Measurements from ENCODE around the gene TUBB4A. TPM values are rescaled to one million over a fixed set of nuclear protein-coding genes. Genes with fewer than 3 reads are reported as not detected.

Gene TUBB4A
- total and polyA plus RNA-seq, 10 of the 15 experiments (the other 5 are each of a cell fraction or from before 2014, with no cell fraction given) = 0.29 to 22.4 (median 3.8) TPM

- H2AFZ ChIP-seq (ENCODE audit: control insufficient read depth, low read depth, low read length) = no peak overlapping the region
- no peak overlapping the region for H3K27ac ChIP-seq (ENCODE audit: control insufficient read depth, insufficient read depth)
- H3K4me2 ChIP-seq (ENCODE audit: control insufficient read depth, insufficient read depth) = no peak overlapping the region
- H3K4me3 ChIP-seq = no peak overlapping the region
- intact Hi-C loops (cut with micrococcal nuclease; ENCODE audit: unreplicated experiment) = loop anchor here (2.0 kb wide), 1 partner anchor 51 kb away; the partner anchor contains the start of gene CD70
- H3K9ac ChIP-seq (ENCODE audit: control insufficient read depth, insufficient read depth, low read length) = no peak overlapping the region
- CTCF ChIA-PET = interaction anchor here (1.0 to 2.3 kb wide), 2 partner anchors 13 to 92 kb away, joined by 3 to 8 read pairs; no protein-coding TSS in a partner anchor
- 96% methylated on average over 6 of the region's 6 CpGs for WGBS (ENCODE audit: insufficient coverage, insufficient replicate concordance, low lambda C conversion rate, missing lambda C conversion rate)
- in situ Hi-C loops (cut with MboI) = no loop called here
- peaks cover 47% of the 10 kb centered on the region for H3K4me1 ChIP-seq (ENCODE audit: control insufficient read depth, insufficient read depth, low read length)
- DNase-seq (ENCODE audit: low read depth, low spot score) = no peak
- no peaks in the 10 kb centered on the region; the same call in 2 of the 3 replicates for H3K9me3 ChIP-seq (replicated peaks; ENCODE audit: control insufficient read depth, insufficient read depth, low read length)
- POLR2A ChIA-PET = interaction anchor here (0.6 to 3.6 kb wide), 9 partner anchors 11 to 413 kb away, joined by 3 to 15 read pairs (median 3); no protein-coding TSS in a partner anchor
- H3K27me3 ChIP-seq (replicated peaks in 1 of 2; ENCODE audit: control insufficient read depth in 2 of 2, insufficient read depth in 2 of 2, low read length in 1 of 2) = no peaks in the 10 kb centered on the region
- peaks cover 18% of the 10 kb centered on the region for H3K79me2 ChIP-seq (ENCODE audit: control insufficient read depth, insufficient read depth, low read length)
- RAD21 ChIA-PET (ENCODE audit: unreplicated experiment) = interaction anchor here (0.9 to 1.0 kb wide), 2 partner anchors 10 to 13 kb away, joined by 3 to 4 read pairs; no protein-coding TSS in a partner anchor
- no peak for FAIRE-seq
- SMC1A ChIA-PET (ENCODE audit: uncharacterized antibody, unreplicated experiment) = interaction anchor here (1.0 to 1.2 kb wide), 2 partner anchors 11 to 38 kb away, joined by 3 read pairs; no protein-coding TSS in a partner anchor
- H4K20me1 ChIP-seq (ENCODE audit: control insufficient read depth, insufficient read depth) = no peaks in the 10 kb centered on the region; the same call in 1 of the 2 replicates
- peaks cover 0 to 5% of the 10 kb centered on the region in 2 experiments; a peak in 2 of 4 replicates for H3K36me3 ChIP-seq (ENCODE audit: control insufficient read depth in 2 of 2, insufficient read depth in 2 of 2, low read length in 1 of 2)
- BruUV-seq (replicated peaks) = no TSS peak
- no peak for ATAC-seq
- TF ChIP-seq POU2F2 (IDR thresholded peaks at IDR 0.05; ENCODE audit: borderline replicate concordance, low read depth, low read length) = 0 out of 3 replicates have a peak, but pooled peaks have one; percentile 10
- no peak for TF ChIP-seq ZNF384 (IDR thresholded peaks at IDR 0.05; ENCODE audit: borderline replicate concordance, low read depth, low read length)
- TF ChIP-seq POLR2A (IDR thresholded peaks at IDR 0.05; ENCODE audit: low read depth, low read length) = peak; percentile 50; the same call in 1 of the 2 replicates
- TF ChIP-seq ZNF217 (IDR thresholded peaks at IDR 0.05) = no peak
- peak; percentile 69 for TF ChIP-seq POLR2AphosphoS5 (IDR thresholded peaks at IDR 0.05; ENCODE audit: low read length)
These were observed 37.4 kb upstream of the TUBB4A start for GRCh38 chr19:6539514-6539913.

GRCh38 chr19:6535558-6536137 lies 33.5 kb upstream of the TUBB4A start:
- SMC1A ChIA-PET (ENCODE audit: uncharacterized antibody, unreplicated experiment) = interaction anchor here (0.8 to 2.2 kb wide), 20 partner anchors 9 to 200 kb away, joined by 3 to 10 read pairs (median 3); no protein-coding TSS in a partner anchor
- TF ChIP-seq NR2C1 (IDR thresholded peaks at IDR 0.05) (no peak), MYC (IDR thresholded peaks at IDR 0.05; ENCODE audit: insufficient read depth, insufficient read length, insufficient replicate concordance, low read length, severe bottlenecking) (no peak), MTA2 (IDR thresholded peaks at IDR 0.05; ENCODE audit: low read depth) (peak; percentile 13; the same call in 1 of the 2 replicates), TCF12 (IDR thresholded peaks at IDR 0.05; ENCODE audit: low read depth, low read length) (no peak), FOS (IDR thresholded peaks at IDR 0.05; ENCODE audit: borderline replicate concordance, extremely low read depth, insufficient read length) (no peak), IRF3 (IDR thresholded peaks at IDR 0.05) (no peak), ATF7 (IDR thresholded peaks at IDR 0.05; ENCODE audit: low read depth) (no peak), NRF1 (conservative IDR thresholded peaks at IDR 0.05; ENCODE audit: low read depth, low read length) (no peak), SMAD1 (IDR thresholded peaks at IDR 0.05; ENCODE audit: low read depth, partially characterized antibody) (peak; percentile 66), SMARCA5 (IDR thresholded peaks at IDR 0.05) (no peak), IKZF2 (IDR thresholded peaks at IDR 0.05) (no peak; a peak in 1 of 4 replicates), BCL11A (IDR thresholded peaks at IDR 0.05; ENCODE audit: low read depth, low read length) (no peak)

More at GRCh38 chr19:6535558-6536137, 33.5 kb upstream of the TUBB4A start:
- H4K20me1 ChIP-seq (ENCODE audit: control insufficient read depth, insufficient read depth) = no peaks in the 10 kb centered on the region; the same call in 1 of the 2 replicates
- no peak overlapping the region for H3K9ac ChIP-seq (ENCODE audit: control insufficient read depth, insufficient read depth, low read length)
- H3K9me3 ChIP-seq (replicated peaks; ENCODE audit: control insufficient read depth, insufficient read depth, low read length) = no peaks in the 10 kb centered on the region; the same call in 2 of the 3 replicates
- POLR2A ChIA-PET = interaction anchor here (0.6 to 3.0 kb wide), 20 partner anchors 8 to 188 kb away, joined by 3 to 13 read pairs (median 4); partner anchors contain the start of genes KHSRP and TNFSF14
- peak overlapping the region; percentile 22; the same call in 1 of the 2 replicates for H3K4me2 ChIP-seq (ENCODE audit: control insufficient read depth, insufficient read depth)
- in situ Hi-C loops (cut with MboI) (no loop called here), intact Hi-C loops (cut with micrococcal nuclease; ENCODE audit: unreplicated experiment) (no loop called here)
- DNase-seq (ENCODE audit: low read depth, low spot score) (no peak), ATAC-seq (no peak), FAIRE-seq (no peak)
- 0 out of 2 replicates have a peak overlapping the region, but pooled peaks have one; percentile 17 for H3K4me3 ChIP-seq
- CTCF ChIA-PET = interaction anchor here (0.6 to 1.9 kb wide), 7 partner anchors 13 to 96 kb away, joined by 3 to 8 read pairs (median 4); no protein-coding TSS in a partner anchor
- H3K36me3 ChIP-seq (ENCODE audit: control insufficient read depth in 2 of 2, insufficient read depth in 2 of 2, low read length in 1 of 2) = peaks cover 0 to 8% of the 10 kb centered on the region in 2 experiments; a peak in 2 of 4 replicates
- BruUV-seq (replicated peaks) = TSS peak; percentile 33
- H2AFZ ChIP-seq (ENCODE audit: control insufficient read depth, low read depth, low read length) = no peak overlapping the region
- H3K27ac ChIP-seq (ENCODE audit: control insufficient read depth, insufficient read depth) = no peak overlapping the region
- H3K27me3 ChIP-seq (replicated peaks in 1 of 2; ENCODE audit: control insufficient read depth in 2 of 2, insufficient read depth in 2 of 2, low read length in 1 of 2) = no peaks in the 10 kb centered on the region
- peaks cover 38% of the 10 kb centered on the region for H3K4me1 ChIP-seq (ENCODE audit: control insufficient read depth, insufficient read depth, low read length)
- H3K79me2 ChIP-seq (ENCODE audit: control insufficient read depth, insufficient read depth, low read length) = peaks cover 51% of the 10 kb centered on the region
- RAD21 ChIA-PET (ENCODE audit: unreplicated experiment) = interaction anchor here (0.9 to 3.5 kb wide), 14 partner anchors 13 to 139 kb away, joined by 3 to 17 read pairs (median 5); partner anchors contain the start of gene CD70
- WGBS (ENCODE audit: insufficient coverage, insufficient replicate concordance, low lambda C conversion rate, missing lambda C conversion rate) = 76% methylated on average over 10 of the region's 10 CpGs

Data from GM12878 (cell line).